Psoas muscle (tissue), 8 donors: Measurements from ENCODE around the gene RRP12. TPM values are rescaled to one million over a fixed set of nuclear protein-coding genes. Genes with fewer than 3 reads are reported as not detected.
"Not testable (repeated sequence)": the region's sequence is repeated elsewhere in the genome, so short reads cannot be mapped to it uniquely, and the experiment has no call there.

Source experiments
- ATAC-seq, 4 donors: fragments of 200-7000 bp; cut with Tn5 transposase; one replicate each; pipeline ENCODE4 v1.9.1; 2020; ENCODE audit warnings: moderate library complexity in 3 of 4, mild to moderate bottlenecking in 2 of 4
- DNase-seq, 2 donors: peaks; one replicate each; pipeline ENCODE4 v3.0.0-alpha.2; 2020
- H3K27ac ChIP-seq: fragments of 200-600 bp; one replicate; pipeline ENCODE4 v1.8.0; 2022
- H3K27me3 ChIP-seq, 3 donors: fragments of 200-600 bp in 1 of 3; one replicate each; pipeline versions ENCODE4 v1.6.1 to v1.8.0; 2013 to 2022; ENCODE audit warnings: low read length in 2 of 3, mild to moderate bottlenecking in 2 of 3, moderate library complexity in 1 of 3; ENCODE audit not compliant: insufficient read depth in 3 of 3
- H3K36me3 ChIP-seq, 2 donors: fragments of 200-600 bp in 1 of 2; one replicate each; pipeline versions ENCODE4 v1.6.1 to v1.8.0; 2013 to 2022; ENCODE audit warnings: low read depth in 1 of 2, mild to moderate bottlenecking in 1 of 2, moderate library complexity in 1 of 2; ENCODE audit not compliant: insufficient read depth in 1 of 2
- H3K4me1 ChIP-seq: fragments of 200-600 bp; one replicate; pipeline ENCODE4 v1.8.0; 2022
- H3K4me3 ChIP-seq: fragments of 200-600 bp; one replicate; pipeline ENCODE4 v1.8.0; 2022; ENCODE audit warnings: mild to moderate bottlenecking
- H3K9me3 ChIP-seq: fragments of 200-600 bp; one replicate; pipeline ENCODE4 v1.8.0; 2022
- CTCF ChIP-seq: fragments of 200-600 bp; IDR thresholded peaks from one replicate; pipeline ENCODE4 v1.8.0; 2022; ENCODE audit warnings: antibody characterized with exemption
- WGBS, 3 donors: extraction: QIAGEN DNeasy Blood & Tissue Kit; methylation state at CpG; one replicate each; pipeline versions ENCODE4 v1.1.6 to v1.1.7; 2013; 5-methylcytosine and 5-hydroxymethylcytosine counted together
- intact Hi-C, 2 donors: fragments of 100-400 bp; cut with DNase I; formaldehyde crosslinking; loops; one replicate each; pipeline versions ENCODE4 v1.11.0 to v1.14.2; 2022
- polyA plus RNA-seq, 3 donors: library from polyadenylated mRNA; stranded (reverse); fragments of 200-250 nt; gene quantifications; one replicate each; pipeline ENCODE4 v1.2.3, GENCODE V29; 2013
- total RNA-seq, 4 donors: library from RNA; stranded (reverse); fragmentation: NEBNext Ultra II Directional in 2 of 4; extraction: Animal tissue kit (Norgen Biotek cat#: 25700) in 2 of 4; gene quantifications; one replicate each; pipeline versions ENCODE4 v1.2.1 to v1.2.4, GENCODE V29; 2021 to 2023
- donor health status: healthy with polysubstance abuse.
- donor health status: DM: no; HTN: no; CAD: no; lungs with moderate emphysema.
- donor health status: Bipolar disorder and iron deficiency.
- donor health status: healthy.
- donor health status: DM: yes; HTN: yes; CAD: no.
- donor health status: DM: no; HTN: no; CAD: no.
- donor health status: DM: no; HTN: no; CAD: no.
- donor health status: DM: yes; HTN: yes; CAD: no.

Gene RRP12
- total and polyA plus RNA-seq, 7 donors, result 46.5 to 114 (median 76.4) TPM

- Histone ChIP-seq H3K4me3 (peak within 1 kb of the TSS; percentile 94), H3K36me3 (peaks cover 2 to 39% of the 10 kb centered on the region in 2 donors), H3K27me3 (no peaks in the 10 kb centered on the region), H3K27ac (peak within 1 kb of the TSS; percentile 91), H3K4me1 (peaks cover 30% of the 10 kb centered on the region), H3K9me3 (no peaks in the 10 kb centered on the region)
- TF ChIP-seq CTCF, result peak; percentile 58
- peak; percentile 95 to 98 for DNase-seq
- intact Hi-C loops, result no loop called here
- WGBS, 3 donors, result 0 to 1% (median 1%) methylated on average over 53 to 88 of the region's 90 CpGs
- peak; percentile 96 to 97 (median 96) for ATAC-seq
Measured at GRCh38 chr10:97425964-97426775, 25.0 kb upstream of the RRP12 start, which contains the start of gene PGAM1. Gene PGAM1 (plus strand): TSS chr10:97426191. CDS start chr10:97426308, 117 bp downstream.

DNA sequence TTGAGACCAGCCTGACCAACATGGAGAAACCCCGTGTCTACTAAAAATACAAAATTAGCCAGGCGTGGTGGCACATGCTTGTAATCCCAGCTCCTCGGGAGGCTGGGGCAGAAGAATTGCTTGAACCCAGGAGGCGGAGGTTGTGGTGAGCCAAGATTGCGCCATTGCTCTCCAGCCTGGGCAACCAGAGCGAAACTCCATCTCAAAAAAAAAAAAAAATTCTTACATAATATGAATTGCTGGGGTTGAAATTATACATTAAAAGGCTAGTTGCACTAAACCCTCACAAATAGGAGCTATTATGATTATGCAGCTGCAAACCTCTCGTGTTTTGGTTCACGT, 22.6 kb upstream of the RRP12 start:
- peaks cover 0 to 19% of the 10 kb centered on the region in 2 donors for H3K36me3 ChIP-seq
- H3K4me3 ChIP-seq, DNase-seq, H3K9me3 ChIP-seq, intact Hi-C loops, H3K27ac ChIP-seq, H3K27me3 ChIP-seq, ATAC-seq: not testable (repeated sequence)
- WGBS, 3 donors, result 66 to 81% (median 72%) methylated on average over 8 of the region's 8 CpGs
- peaks cover 30% of the 10 kb centered on the region for H3K4me1 ChIP-seq

DNA sequence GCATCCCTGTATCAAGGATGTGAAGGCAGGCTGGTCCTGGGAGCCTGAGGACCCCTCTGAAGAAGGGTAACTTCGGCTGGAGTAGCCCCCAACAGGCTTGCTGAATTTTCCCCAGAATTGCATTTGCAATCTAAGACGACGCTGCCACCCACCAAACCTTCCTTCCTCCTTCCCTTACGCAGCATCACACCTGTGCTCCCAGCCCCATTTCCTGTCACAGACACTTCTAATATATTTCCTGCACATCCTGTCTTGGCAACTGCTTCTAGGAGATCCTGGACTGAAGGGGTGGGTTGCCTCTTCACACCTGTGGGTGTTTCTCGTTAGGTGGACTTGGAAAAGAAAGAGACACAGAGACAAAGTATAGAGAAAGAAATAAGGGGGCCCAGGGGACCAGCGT, 15.4 kb upstream of the RRP12 start:
- Histone ChIP-seq H3K9me3 (no peaks in the 10 kb centered on the region), H3K27ac (no peak overlapping the region), H3K36me3 (no peaks in the 10 kb centered on the region), H3K27me3 (no peaks in the 10 kb centered on the region), H3K4me1 (no peaks in the 10 kb centered on the region), H3K4me3 (no peak overlapping the region)
- intact Hi-C loops, result no loop called here
- 73 to 80% (median 74%) methylated on average over 6 of the region's 6 CpGs for WGBS, 3 donors
- no peak for DNase-seq
- ATAC-seq, result no peak
- TF ChIP-seq CTCF, result no peak

DNA sequence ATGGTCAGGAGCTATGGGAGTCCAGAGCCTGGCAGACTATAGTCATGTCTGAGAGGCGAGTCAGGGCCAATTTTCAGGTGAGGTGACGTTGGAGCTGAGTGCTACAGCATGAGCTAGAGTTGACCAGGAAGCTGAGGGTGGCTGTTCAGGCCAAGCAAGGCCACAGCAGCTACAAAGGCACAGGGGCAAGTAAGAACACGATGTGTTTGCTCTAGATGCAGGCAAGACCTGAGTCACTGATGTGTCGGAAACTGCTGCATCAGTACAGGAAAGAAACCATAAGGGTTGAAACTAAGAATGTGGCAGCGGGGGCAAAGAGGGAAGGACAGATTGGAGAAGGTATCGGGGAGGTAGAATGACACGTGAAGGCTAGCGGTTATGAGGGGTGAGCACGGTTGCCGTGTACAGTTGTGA, 11.8 kb upstream of the RRP12 start:
- intact Hi-C loops, result no loop called here
- no peak for TF ChIP-seq CTCF
- Histone ChIP-seq H3K36me3 (no peaks in the 10 kb centered on the region), H3K4me3 (no peak overlapping the region), H3K9me3 (no peaks in the 10 kb centered on the region), H3K27ac (no peak overlapping the region), H3K4me1 (no peaks in the 10 kb centered on the region), H3K27me3 (no peaks in the 10 kb centered on the region)
- 86 to 94% (median 91%) methylated on average over 10 of the region's 10 CpGs for WGBS, 3 donors
- ATAC-seq (no peak), DNase-seq (no peak)

DNA sequence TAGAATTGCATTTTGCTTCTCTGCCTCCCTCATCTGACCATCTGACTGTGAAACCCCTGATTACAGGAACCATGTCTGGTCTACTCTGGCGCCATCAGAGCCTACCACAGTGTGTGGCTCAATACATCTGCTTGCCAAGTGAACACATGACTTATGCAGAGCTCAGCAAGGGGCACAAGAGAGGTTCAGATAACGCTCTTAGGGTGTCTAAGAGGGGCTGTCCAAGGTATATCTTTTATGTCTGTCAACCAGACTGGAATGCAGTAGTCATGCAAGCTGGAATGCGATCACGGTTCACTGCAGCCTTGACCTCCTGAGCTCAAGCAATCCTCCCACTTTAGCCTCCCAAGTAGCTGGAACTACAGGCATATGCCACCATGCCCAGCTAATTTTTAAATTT, 10.3 kb upstream of the RRP12 start:
- no peaks in the 10 kb centered on the region for H3K27me3 ChIP-seq

More for the DNA sequence above, 10.3 kb upstream of the RRP12 start:
- intact Hi-C loops, result no loop called here
- 73 to 79% (median 74%) methylated on average over 4 of the region's 4 CpGs for WGBS, 3 donors
- DNase-seq (no peak), ATAC-seq (no peak)
- no peak overlapping the region for H3K4me3 ChIP-seq
- no peaks in the 10 kb centered on the region for H3K4me1 ChIP-seq
- H3K36me3 ChIP-seq, result no peaks in the 10 kb centered on the region
- H3K27ac ChIP-seq, result no peak overlapping the region
- TF ChIP-seq CTCF, result no peak
- H3K9me3 ChIP-seq, result no peaks in the 10 kb centered on the region
